Stomach (tissue), 9 donors: ENCODE measurements around the gene ERC1. TPM values are rescaled to one million over a fixed set of nuclear protein-coding genes. Genes with fewer than 3 reads are reported as not detected.

Source experiments
- DNase-seq, 2 donors: peaks; one replicate each; pipeline versions ENCODE4 v3.0.0 to v3.0.0-alpha.2; 2013 to 2019
- H3K27ac ChIP-seq, 5 donors: fragments of 200-600 bp in 4 of 5; sonication (generic) in 4 of 5; one replicate each; pipeline ENCODE4 v1.5.1; 2013 to 2019; ENCODE audit warnings: mild to moderate bottlenecking in 1 of 5, moderate library complexity in 1 of 5
- H3K27me3 ChIP-seq, 3 donors: fragments of 200-600 bp; sonication (generic); one replicate each; pipeline ENCODE4 v1.5.1; 2017 to 2019; ENCODE audit warnings: mixed run types in 1 of 3
- H3K36me3 ChIP-seq, 4 donors: fragments of 200-600 bp; sonication (generic); 1 replicate in 3 of 4; 2 replicates in 1 of 4; pipeline ENCODE4 v1.5.1; 2016 to 2019
- H3K4me1 ChIP-seq, 4 donors: fragments of 200-600 bp; sonication (generic); one replicate each; pipeline ENCODE4 v1.5.1; 2016 to 2019
- H3K4me3 ChIP-seq, 4 donors: fragments of 200-600 bp; sonication (generic) in 3 of 4; one replicate each; pipeline ENCODE4 v1.5.1; 2016 to 2019; ENCODE audit warnings: mild to moderate bottlenecking in 1 of 4
- H3K9me3 ChIP-seq, 4 donors: fragments of 200-600 bp; sonication (generic); one replicate each; pipeline ENCODE4 v1.5.1; 2016 to 2019
- CTCF ChIP-seq, 7 experiments: fragments of 450-650 bp in 4 of 7; fragments of 200-600 bp in 3 of 7; sonication (generic) in 3 of 7; IDR thresholded peaks; one replicate each; pipeline ENCODE4 v1.5.1; 2016 to 2019; ENCODE audit warnings: antibody characterized with exemption in 7 of 7, control low read depth in 2 of 7, mild to moderate bottlenecking in 1 of 7
- EP300 ChIP-seq: sonication (generic); formaldehyde crosslinking; IDR thresholded peaks from one replicate; pipeline ENCODE4 v1.6.1; 2017; ENCODE audit warnings: antibody characterized with exemption
- POLR2A ChIP-seq, 4 donors: fragments of 450-650 bp; IDR thresholded peaks; one replicate each; pipeline ENCODE4 v1.6.1; 2016; ENCODE audit warnings: antibody characterized with exemption in 4 of 4, control low read depth in 2 of 4, mild to moderate bottlenecking in 1 of 4, moderate library complexity in 1 of 4
- POLR2AphosphoS5 ChIP-seq, 3 donors: sonication (generic); formaldehyde crosslinking; IDR thresholded peaks; one replicate each; pipeline ENCODE4 v1.6.1; 2016; ENCODE audit warnings: antibody characterized with exemption in 3 of 3
- WGBS, 5 donors: extraction: QIAGEN DNeasy Blood & Tissue Kit in 3 of 5; methylation state at CpG; one replicate each; pipeline versions ENCODE4 v1.1.5 to v1.1.7; 2013 to 2018; 5-methylcytosine and 5-hydroxymethylcytosine counted together
- intact Hi-C: fragments of 100-400 bp; cut with DNase I; formaldehyde crosslinking; loops from one replicate; pipeline ENCODE4 v1.15.1; 2023; ENCODE audit warnings: low total_unique reads
- polyA plus RNA-seq, 3 donors: library from polyadenylated mRNA; stranded (reverse); fragments of 200-250 nt; gene quantifications; one replicate each; pipeline ENCODE4 v1.2.3, GENCODE V29; 2013
- total RNA-seq, 5 donors: library from RNA; depleted of rRNA; stranded (reverse); fragments of >200 nt; gene quantifications; one replicate each; pipeline versions ENCODE4 v1.1.0 to v1.2.3, GENCODE V29; 2014 to 2016
- donor health status: healthy with polysubstance abuse.
- donor health status: Bipolar disorder and iron deficiency.
- donor health status: healthy.

The ERC1 gene
- total and polyA plus RNA-seq, 8 donors = 3.8 to 69.4 (median 51.6) TPM

GRCh38 chr12:1529862-1530591, 539.0 kb downstream of the ERC1 start:
- Histone ChIP-seq H3K27me3 (peaks cover 0 to 85% (median 44%) of the 10 kb centered on the region in 3 donors), H3K9me3 (no peaks in the 10 kb centered on the region), H3K4me3 (peak overlapping the region; percentile 57 to 71 (median 63)), H3K4me1 (peaks cover 13 to 37% (median 27%) of the 10 kb centered on the region in 4 donors), H3K36me3 (no peaks in the 10 kb centered on the region), H3K27ac (peak overlapping the region in 3 of 5 donors; percentile 56 to 61 (median 60))
- intact Hi-C loops = no loop called here
- TF ChIP-seq POLR2AphosphoS5 (IDR thresholded peaks at IDR 0.05) (no peak), EP300 (no peak), POLR2A (IDR thresholded peaks at IDR 0.05) (no peak)
- peak in 1 of 2 donors; percentile 70 for DNase-seq
- WGBS, 5 donors = 6 to 20% (median 10%) methylated on average over 31 to 101 of the region's 101 CpGs

GRCh38 chr12:1530592-1531152, 539.6 kb downstream of the ERC1 start:
- peak overlapping the region in 2 of 5 donors; percentile 56 to 61 for H3K27ac ChIP-seq
- H3K9me3 ChIP-seq = no peaks in the 10 kb centered on the region
- H3K4me1 ChIP-seq = peaks cover 13 to 37% (median 27%) of the 10 kb centered on the region in 4 donors
- H3K4me3 ChIP-seq = peak overlapping the region; percentile 62 to 71 (median 66)
- DNase-seq = peak in 1 of 2 donors; percentile 21
- intact Hi-C loops = no loop called here
- 0 to 1% (median 0%) methylated on average over 15 to 99 of the region's 99 CpGs for WGBS, 5 donors
- no peaks in the 10 kb centered on the region for H3K36me3 ChIP-seq
- no peak for TF ChIP-seq POLR2A (IDR thresholded peaks at IDR 0.05)
- no peak for TF ChIP-seq POLR2AphosphoS5 (IDR thresholded peaks at IDR 0.05)
- TF ChIP-seq CTCF (IDR thresholded peaks at IDR 0.05) = no peak
- TF ChIP-seq EP300 = no peak
- peaks cover 0 to 90% (median 44%) of the 10 kb centered on the region in 3 donors for H3K27me3 ChIP-seq

- Histone ChIP-seq H3K4me3 (peak overlapping the region; percentile 52 to 71 (median 66)), H3K27ac (peak overlapping the region in 3 of 5 donors; percentile 8 to 60 (median 44)), H3K36me3 (no peaks in the 10 kb centered on the region), H3K27me3 (peaks cover 0 to 93% (median 46%) of the 10 kb centered on the region in 3 donors), H3K9me3 (no peaks in the 10 kb centered on the region), H3K4me1 (peaks cover 13 to 37% (median 27%) of the 10 kb centered on the region in 4 donors)
- TF ChIP-seq POLR2AphosphoS5 (IDR thresholded peaks at IDR 0.05) (no peak), POLR2A (IDR thresholded peaks at IDR 0.05) (no peak), EP300 (no peak), CTCF (IDR thresholded peaks at IDR 0.05) (no peak)
- 1 to 4% (median 2%) methylated on average over 7 to 56 of the region's 56 CpGs for WGBS, 5 donors
- DNase-seq = peak in 1 of 2 donors; percentile 50
- intact Hi-C loops = no loop called here
Measured at GRCh38 chr12:1531153-1531653, 540.2 kb downstream of the ERC1 start.

- DNase-seq = no peak
- H3K9me3 ChIP-seq = no peaks in the 10 kb centered on the region
- peak overlapping the region; percentile 52 to 71 (median 66) for H3K4me3 ChIP-seq
- intact Hi-C loops = no loop called here
- H3K27ac ChIP-seq = peak overlapping the region in 2 of 5 donors; percentile 44 to 60
- H3K4me1 ChIP-seq = peaks cover 13 to 37% (median 27%) of the 10 kb centered on the region in 4 donors
- no peaks in the 10 kb centered on the region for H3K36me3 ChIP-seq
- TF ChIP-seq EP300 (no peak), POLR2A (IDR thresholded peaks at IDR 0.05) (no peak)
- peaks cover 0 to 95% (median 50%) of the 10 kb centered on the region in 3 donors for H3K27me3 ChIP-seq
- WGBS, 5 donors = 46 to 64% (median 49%) methylated on average over 10 to 26 of the region's 26 CpGs
Measured at GRCh38 chr12:1531654-1532374, 540.8 kb downstream of the ERC1 start.
